SKM-1 (cell line): ENCODE data around the gene POLR3C.
"Not testable (repeated sequence)": the region's sequence is repeated elsewhere in the genome, so short reads cannot be mapped to it uniquely, and the experiment has no call there.

ENCODE experiments used
- DNase-seq: peaks from one replicate; lab custom pipeline; 2025; ENCODE audit not compliant: unreplicated experiment; lab: John Stamatoyannopoulos, UW

The POLR3C gene

GRCh38 chr1:145822779-145823331 lies 1.1 kb upstream of the POLR3C start:
- not testable (repeated sequence) for DNase-seq

GRCh38 chr1:145824499-145824842 lies 471 bp downstream of the POLR3C start:
- no peak for DNase-seq

GRCh38 chr1:145826030-145826429 lies 2.0 kb downstream of the POLR3C start:
- DNase-seq = no peak

GRCh38 chr1:145827966-145828365 lies 4.0 kb downstream of the POLR3C start:
- no peak for DNase-seq

GRCh38 chr1:145828367-145829026 lies 4.5 kb downstream of the POLR3C start:
- DNase-seq = no peak

- DNase-seq = not testable (repeated sequence)
Measured at GRCh38 chr1:145830810-145831209, 6.8 kb downstream of the POLR3C start.

- DNase-seq = no peak
Measured at GRCh38 chr1:145837656-145838055, 13.7 kb downstream of the POLR3C start.

GRCh38 chr1:145843031-145843430 lies 19.0 kb downstream of the POLR3C start:
- no peak for DNase-seq

GRCh38 chr1:145845144-145845513 lies 21.1 kb downstream of the POLR3C start:
- DNase-seq = peak; percentile 82

- DNase-seq = peak; percentile 73
Measured at GRCh38 chr1:145845514-145846161, 21.6 kb downstream of the POLR3C start, which contains the start of gene NUDT17. NUDT17 (plus strand) TSS chr1:145845630; CDS start chr1:145845641, 11 bp downstream.

GRCh38 chr1:145846201-145846612 lies 22.2 kb downstream of the POLR3C start:
- DNase-seq = peak; percentile 40

GRCh38 chr1:145847827-145848226 lies 23.8 kb downstream of the POLR3C start:
- DNase-seq = no peak

GRCh38 chr1:145849356-145850160 lies 25.6 kb downstream of the POLR3C start:
- no peak for DNase-seq

- DNase-seq = no peak
Measured at GRCh38 chr1:145855426-145855948, 31.5 kb downstream of the POLR3C start.

GRCh38 chr1:145857170-145857569 lies 33.2 kb downstream of the POLR3C start:
- no peak for DNase-seq

GRCh38 chr1:145858238-145858900 lies 34.4 kb downstream of the POLR3C start:
- no peak for DNase-seq

- DNase-seq = peak; percentile 98
Measured at GRCh38 chr1:145858901-145859490, 35.0 kb downstream of the POLR3C start, which contains the start of gene PIAS3. PIAS3 (minus strand) TSS chr1:145859081; CDS start chr1:145858990, 91 bp downstream.

- peak; percentile 78 for DNase-seq
Measured at GRCh38 chr1:145859491-145860023, 35.6 kb downstream of the POLR3C start.

GRCh38 chr1:145863282-145864018 lies 39.5 kb downstream of the POLR3C start:
- no peak for DNase-seq
